WERI-Rb-1 (cell line): ENCODE data around the gene GYPC.

Experiments used
- DNase-seq: peaks from one replicate; pipeline ENCODE4 v3.0.0-alpha.2; 2020
- H3K27ac ChIP-seq: fragments of 250-450 bp; sonication (Bioruptor Pico); 2 replicates; pipeline ENCODE4 v1.5.1; 2020; ENCODE audit warnings: mild to moderate bottlenecking, moderate library complexity
- H3K27me3 ChIP-seq: fragments of 250-450 bp; sonication (Bioruptor Pico); 2 replicates; pipeline ENCODE4 v1.5.1; 2021; ENCODE audit warnings: mild to moderate bottlenecking, low read depth, moderate library complexity; ENCODE audit not compliant: insufficient read depth, severe bottlenecking
- H3K36me3 ChIP-seq: fragments of 250-450 bp; sonication (Bioruptor Pico); 2 replicates; pipeline ENCODE4 v1.5.1; 2020; ENCODE audit warnings: mild to moderate bottlenecking, moderate library complexity
- H3K4me3 ChIP-seq: 2 replicates; pipeline ENCODE4 v1.5.1; 2011; ENCODE audit warnings: low read depth, mild to moderate bottlenecking, control low read depth, low read length
- H3K9me3 ChIP-seq: fragments of 250-450 bp; sonication (Bioruptor Pico); 2 replicates; pipeline ENCODE4 v1.5.1; 2021; ENCODE audit warnings: mild to moderate bottlenecking, moderate library complexity; ENCODE audit not compliant: severe bottlenecking
- CTCF ChIP-seq: IDR thresholded peaks from 2 replicates; pipeline ENCODE4 v1.5.1; 2011; ENCODE audit warnings: low read depth, mild to moderate bottlenecking, control low read depth, inconsistent platforms, low read length

The GYPC gene

DNA sequence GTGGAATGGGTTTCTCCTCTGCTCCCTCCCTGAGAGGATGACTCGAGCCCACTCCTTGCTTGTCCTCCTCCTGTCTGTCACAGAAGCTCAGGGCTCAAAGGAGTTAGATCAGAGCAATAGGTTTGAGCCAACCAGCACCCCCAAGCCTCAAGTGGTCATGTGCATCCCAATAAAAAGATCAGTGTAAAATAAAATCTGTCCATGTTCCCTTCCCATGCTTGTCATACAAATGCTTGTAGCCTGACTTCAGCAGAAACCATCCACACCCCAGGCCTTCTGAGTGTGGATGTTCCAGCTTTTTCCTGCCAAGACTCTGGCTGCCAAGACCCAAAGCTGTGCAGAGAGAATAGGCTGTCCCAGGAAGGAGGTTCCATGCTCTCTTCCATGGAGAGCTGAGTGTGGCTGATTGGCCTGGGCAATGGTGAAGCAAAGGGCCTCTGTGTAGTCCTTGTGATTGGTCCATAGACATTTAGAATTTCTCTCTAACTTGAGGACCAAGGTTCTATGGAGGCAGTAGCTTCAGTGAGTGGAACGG lies 67.4 kb downstream of the GYPC start:
- DNase-seq = no peak
- Histone ChIP-seq H3K4me3 (no peak overlapping the region), H3K9me3 (peaks cover 3% of the 10 kb centered on the region), H3K27ac (no peak overlapping the region), H3K27me3 (peaks cover 42% of the 10 kb centered on the region), H3K36me3 (no peaks in the 10 kb centered on the region)
- no peak for TF ChIP-seq CTCF

- H3K9me3 ChIP-seq = peaks cover 3% of the 10 kb centered on the region
- TF ChIP-seq CTCF = no peak
- no peak for DNase-seq
Observed at GRCh38 chr2:126725580-126725979, 69.6 kb downstream of the GYPC start.

GRCh38 chr2:126729896-126730295 lies 73.9 kb downstream of the GYPC start:
- Histone ChIP-seq H3K9me3 (peaks cover under 1% of the 10 kb centered on the region), H3K4me3 (no peak overlapping the region), H3K27me3 (peaks cover 44% of the 10 kb centered on the region), H3K27ac (no peak overlapping the region), H3K36me3 (no peaks in the 10 kb centered on the region)
- no peak for TF ChIP-seq CTCF
- no peak for DNase-seq

More at GRCh38 chr2:126725580-126725979, 69.6 kb downstream of the GYPC start:
- Histone ChIP-seq H3K27ac (no peak overlapping the region), H3K36me3 (no peaks in the 10 kb centered on the region), H3K4me3 (no peak overlapping the region), H3K27me3 (peaks cover 42% of the 10 kb centered on the region)

GRCh38 chr2:126730655-126731054 lies 74.7 kb downstream of the GYPC start:
- no peaks in the 10 kb centered on the region for H3K36me3 ChIP-seq
- TF ChIP-seq CTCF = no peak
- no peak for DNase-seq
- peaks cover 44% of the 10 kb centered on the region for H3K27me3 ChIP-seq
- no peak overlapping the region for H3K4me3 ChIP-seq
- no peaks in the 10 kb centered on the region for H3K9me3 ChIP-seq
- no peak overlapping the region for H3K27ac ChIP-seq

DNA sequence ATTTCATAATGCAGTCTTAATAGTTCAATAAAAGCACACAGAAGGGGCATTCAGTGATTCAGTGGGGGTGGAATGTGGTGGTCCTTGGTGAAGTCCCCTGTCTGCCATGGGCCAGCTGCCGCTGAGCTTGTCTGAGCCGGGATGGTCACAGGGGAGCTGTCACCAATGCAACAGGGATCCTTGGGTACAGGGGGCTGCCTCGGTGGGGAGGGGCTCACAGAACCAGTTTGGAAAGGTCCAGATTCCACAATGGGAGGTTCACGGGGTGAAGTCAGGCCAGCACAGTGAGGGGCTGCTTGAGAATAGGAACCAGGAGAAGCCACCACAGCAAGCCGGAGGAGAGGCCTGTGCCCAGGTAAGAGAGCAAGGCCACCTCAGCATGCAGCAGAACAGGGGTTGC lies 75.4 kb downstream of the GYPC start:
- no peak overlapping the region for H3K4me3 ChIP-seq
- H3K27ac ChIP-seq = no peak overlapping the region
- no peaks in the 10 kb centered on the region for H3K9me3 ChIP-seq
- TF ChIP-seq CTCF = no peak
- no peak for DNase-seq
- peaks cover 50% of the 10 kb centered on the region for H3K27me3 ChIP-seq
- H3K36me3 ChIP-seq = no peaks in the 10 kb centered on the region

- no peak for TF ChIP-seq CTCF
- no peaks in the 10 kb centered on the region for H3K36me3 ChIP-seq
- no peak overlapping the region for H3K27ac ChIP-seq
- H3K4me3 ChIP-seq = no peak overlapping the region
- H3K9me3 ChIP-seq = no peaks in the 10 kb centered on the region
- DNase-seq = no peak
- H3K27me3 ChIP-seq = peaks cover 53% of the 10 kb centered on the region
Observed at GRCh38 chr2:126732682-126733245, 76.8 kb downstream of the GYPC start.
